Thoracic aorta (tissue), 2 donors: ENCODE results near the gene PAIP2B. TPM values are rescaled to one million over a fixed set of nuclear protein-coding genes. Genes with fewer than 3 reads are reported as not detected.

Experiments used
- ATAC-seq: fragments of 150-250 bp; one replicate; pipeline ENCODE4 v1.8.0; 2017; ENCODE audit warnings: low read depth; ENCODE audit not compliant: insufficient number of reproducible peaks, low FRiP score
- DNase-seq: peaks from one replicate; pipeline ENCODE4 v3.0.0-alpha.2; 2020; ENCODE audit warnings: low spot score
- H3K27ac ChIP-seq, 2 donors: fragments of 200-600 bp; sonication (generic); 1 replicate in 1 of 2; 2 replicates in 1 of 2; pipeline ENCODE4 v1.5.1; 2016; ENCODE audit warnings: mild to moderate bottlenecking in 2 of 2, moderate library complexity in 2 of 2
- H3K27me3 ChIP-seq: fragments of 200-600 bp; sonication (generic); replicated peaks from 2 replicates; pipeline ENCODE4 v1.6.0; 2016; ENCODE audit warnings: mild to moderate bottlenecking; ENCODE audit not compliant: insufficient read depth
- H3K36me3 ChIP-seq: fragments of 200-600 bp; sonication (generic); one replicate; pipeline ENCODE4 v1.5.1; 2016
- H3K4me1 ChIP-seq, 2 donors: fragments of 200-600 bp; sonication (generic); 1 replicate in 1 of 2; 2 replicates in 1 of 2; pipeline versions ENCODE4 v1.5.1 to v1.6.0; 2016; ENCODE audit warnings: low read depth in 2 of 2, mild to moderate bottlenecking in 1 of 2; ENCODE audit not compliant: control insufficient read depth in 1 of 2
- H3K4me3 ChIP-seq: fragments of 200-600 bp; sonication (generic); 2 replicates; pipeline ENCODE4 v1.5.1; 2016; ENCODE audit warnings: mild to moderate bottlenecking
- H3K9me3 ChIP-seq: fragments of 200-600 bp; sonication (generic); 2 replicates; pipeline ENCODE4 v1.5.1; 2016
- CTCF ChIP-seq: fragments of 200-600 bp; sonication (generic); IDR thresholded peaks from one replicate; pipeline ENCODE4 v1.5.1; 2019; ENCODE audit warnings: antibody characterized with exemption
- total RNA-seq, 2 donors: library from RNA; depleted of rRNA; stranded (reverse); fragments of >200 nt; gene quantifications; one replicate each; pipeline versions ENCODE4 v1.1.0 to v1.2.3, GENCODE V29; 2016

The PAIP2B gene
- total RNA-seq, 2 donors from 2014 or later = 3.3 to 4.7 TPM

DNA sequence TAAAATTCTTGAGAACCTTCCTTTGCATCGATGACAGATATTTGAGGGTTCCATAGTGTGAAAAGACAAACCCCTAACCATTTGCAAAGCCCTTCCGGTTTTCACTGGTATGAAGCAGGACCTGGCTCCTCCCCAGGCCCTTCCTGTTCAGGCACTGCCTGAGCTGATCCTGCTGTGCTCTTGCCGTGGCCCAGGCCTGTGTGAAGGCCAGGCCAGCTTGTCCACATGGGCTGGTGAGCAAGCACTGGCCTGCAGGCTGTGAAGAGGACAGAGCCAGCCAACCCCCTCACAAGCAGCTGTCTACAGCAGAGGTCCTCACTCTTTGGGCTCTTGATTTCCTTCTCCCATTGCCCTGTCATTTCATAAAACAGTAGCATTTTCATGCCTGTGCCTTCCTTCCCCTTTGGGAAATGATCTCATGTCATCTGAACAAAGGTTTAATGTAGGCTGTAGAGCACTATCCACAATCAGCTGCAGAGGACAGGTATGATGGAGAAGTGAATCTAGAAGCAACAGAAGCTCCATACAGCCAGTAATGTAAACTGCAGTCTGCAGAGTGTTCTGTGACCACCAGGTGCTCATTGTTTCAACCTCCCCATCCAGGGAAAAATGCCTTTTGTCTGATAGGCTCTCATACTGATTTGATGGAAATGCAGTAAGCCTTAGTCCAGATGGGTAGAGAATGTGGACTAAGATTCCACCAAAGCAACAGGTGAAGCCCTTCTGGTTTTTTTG is 76.7 kb downstream of the PAIP2B start:
- no peaks in the 10 kb centered on the region for H3K4me1 ChIP-seq
- H3K9me3 ChIP-seq = no peaks in the 10 kb centered on the region
- no peak for TF ChIP-seq CTCF
- no peaks in the 10 kb centered on the region for H3K27me3 ChIP-seq
- H3K27ac ChIP-seq = no peak overlapping the region
- peaks cover 34% of the 10 kb centered on the region for H3K36me3 ChIP-seq
- no peak overlapping the region for H3K4me3 ChIP-seq
- ATAC-seq (no peak), DNase-seq (no peak)

DNA sequence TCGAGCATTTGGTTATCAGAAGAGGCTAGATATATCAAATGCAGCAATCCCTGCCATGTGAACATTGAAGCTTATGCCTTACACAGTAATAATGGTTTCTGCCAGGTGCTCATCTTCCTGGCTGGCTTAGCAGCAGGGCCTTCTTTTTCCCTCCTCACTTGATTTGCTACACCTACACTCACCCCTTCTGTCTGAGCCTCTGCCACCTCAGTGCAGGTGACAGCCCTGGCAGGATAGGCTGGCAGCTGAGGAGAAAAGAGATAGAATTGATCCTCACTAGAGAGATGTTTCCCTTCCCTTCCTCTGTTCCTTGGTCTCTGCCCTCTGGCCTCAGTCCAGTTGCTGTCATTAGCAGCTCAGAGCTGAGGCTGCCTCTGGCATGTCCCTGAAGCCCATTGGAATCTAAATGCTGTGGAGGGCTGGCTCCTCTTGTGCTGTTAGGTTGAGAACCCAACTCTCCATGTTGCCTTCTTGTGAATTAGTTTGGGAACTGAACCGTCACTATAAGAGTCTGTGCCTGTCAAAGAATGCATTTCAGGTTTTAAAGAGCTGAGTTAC is 78.3 kb downstream of the PAIP2B start:
- Histone ChIP-seq H3K27ac (no peak overlapping the region), H3K36me3 (peaks cover 49% of the 10 kb centered on the region), H3K27me3 (no peaks in the 10 kb centered on the region), H3K4me3 (no peak overlapping the region), H3K4me1 (no peaks in the 10 kb centered on the region), H3K9me3 (no peaks in the 10 kb centered on the region)
- DNase-seq = no peak
- ATAC-seq = no peak
- TF ChIP-seq CTCF = no peak

GRCh38 chr2:71143782-71144181 is 83.1 kb downstream of the PAIP2B start:
- no peak overlapping the region for H3K27ac ChIP-seq
- H3K36me3 ChIP-seq = peaks cover 77% of the 10 kb centered on the region
- H3K4me3 ChIP-seq = no peak overlapping the region
- DNase-seq = no peak
- H3K9me3 ChIP-seq = no peaks in the 10 kb centered on the region
- TF ChIP-seq CTCF = no peak
- H3K4me1 ChIP-seq = no peaks in the 10 kb centered on the region
- no peaks in the 10 kb centered on the region for H3K27me3 ChIP-seq
- no peak for ATAC-seq

GRCh38 chr2:71136174-71136573 is 90.7 kb downstream of the PAIP2B start:
- ATAC-seq = no peak
- Histone ChIP-seq H3K9me3 (no peaks in the 10 kb centered on the region), H3K27me3 (no peaks in the 10 kb centered on the region), H3K27ac (no peak overlapping the region), H3K4me1 (peaks cover 13 to 15% of the 10 kb centered on the region in 2 donors), H3K4me3 (no peak overlapping the region), H3K36me3 (peaks cover 54% of the 10 kb centered on the region)
- no peak for DNase-seq
- no peak for TF ChIP-seq CTCF

GRCh38 chr2:71133603-71134002 is 93.3 kb downstream of the PAIP2B start:
- Histone ChIP-seq H3K27ac (no peak overlapping the region), H3K4me3 (no peak overlapping the region), H3K36me3 (peaks cover 35% of the 10 kb centered on the region), H3K27me3 (no peaks in the 10 kb centered on the region), H3K4me1 (peaks cover 19 to 24% of the 10 kb centered on the region in 2 donors), H3K9me3 (no peaks in the 10 kb centered on the region)
- DNase-seq (no peak), ATAC-seq (no peak)
- TF ChIP-seq CTCF = no peak

Other genes with a start within 250 kb of the PAIP2B start
- gene ANKRD53, start 248.5 kb downstream of the PAIP2B start, total RNA-seq = 1 to 10 TPM in 1 of 2 donors, under 1 TPM in 1; 0.49 to 4.6 TPM
- gene TEX261, start 232.2 kb downstream of the PAIP2B start, total RNA-seq = 10 to 100 TPM; 35.9 to 45.1 TPM
- gene NAGK, start 158.5 kb downstream of the PAIP2B start, total RNA-seq = 100 to 1,000 TPM in 1 of 2 donors, 10 to 100 TPM in 1; 46.6 to 125 TPM
- 10 to 100 TPM in 1 of 2 donors, 1 to 10 TPM in 1; 5.8 to 10.6 TPM for gene MCEE, start 96.9 kb downstream of the PAIP2B start, total RNA-seq
- gene MPHOSPH10, start 96.5 kb downstream of the PAIP2B start, total RNA-seq = 10 to 100 TPM; 17.2 to 37.0 TPM
- 100 to 1,000 TPM; 162 to 230 TPM for gene ZNF638, start 104.7 kb upstream of the PAIP2B start, total RNA-seq
- 10 to 100 TPM; 13.0 to 15.2 TPM for gene DYSF, start 226.5 kb upstream of the PAIP2B start, total RNA-seq